GM12873 (cell line): ENCODE results near the gene AKR1B15.

Source experiments
- CTCF ChIP-seq: IDR thresholded peaks from 2 replicates; pipeline ENCODE4 v1.5.1; 2012; ENCODE audit warnings: low read depth, mild to moderate bottlenecking, moderate library complexity, low read length, control low read depth; ENCODE audit not compliant: insufficient read depth; ENCODE audit errors: missing control alignments

AKR1B15 gene

GRCh38 chr7:134534633-134535032 is 14.3 kb upstream of the AKR1B15 start:
- no peak for TF ChIP-seq CTCF

- TF ChIP-seq CTCF, result no peak
Observed at GRCh38 chr7:134535272-134535918, 13.5 kb upstream of the AKR1B15 start.

DNA sequence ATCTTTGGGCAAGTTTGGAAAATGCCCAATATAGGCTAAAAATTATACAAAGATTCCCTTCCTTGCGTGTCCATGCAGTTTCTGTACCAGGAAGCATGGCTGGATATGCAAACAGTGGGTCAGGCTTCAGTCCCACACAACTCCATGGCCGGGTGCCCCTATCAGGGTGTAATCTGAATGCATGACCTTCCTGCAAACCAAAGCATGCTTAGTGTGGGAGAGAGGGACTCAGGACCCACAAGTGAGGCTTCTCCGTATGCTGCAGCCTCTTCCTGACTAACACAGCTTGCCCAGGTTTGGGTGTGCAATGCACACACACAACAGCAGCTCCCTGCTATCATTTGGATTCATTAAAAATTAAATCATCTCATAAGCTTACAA is 13.0 kb upstream of the AKR1B15 start:
- no peak for TF ChIP-seq CTCF

GRCh38 chr7:134539380-134540004 is 9.4 kb upstream of the AKR1B15 start:
- TF ChIP-seq CTCF, result no peak

DNA sequence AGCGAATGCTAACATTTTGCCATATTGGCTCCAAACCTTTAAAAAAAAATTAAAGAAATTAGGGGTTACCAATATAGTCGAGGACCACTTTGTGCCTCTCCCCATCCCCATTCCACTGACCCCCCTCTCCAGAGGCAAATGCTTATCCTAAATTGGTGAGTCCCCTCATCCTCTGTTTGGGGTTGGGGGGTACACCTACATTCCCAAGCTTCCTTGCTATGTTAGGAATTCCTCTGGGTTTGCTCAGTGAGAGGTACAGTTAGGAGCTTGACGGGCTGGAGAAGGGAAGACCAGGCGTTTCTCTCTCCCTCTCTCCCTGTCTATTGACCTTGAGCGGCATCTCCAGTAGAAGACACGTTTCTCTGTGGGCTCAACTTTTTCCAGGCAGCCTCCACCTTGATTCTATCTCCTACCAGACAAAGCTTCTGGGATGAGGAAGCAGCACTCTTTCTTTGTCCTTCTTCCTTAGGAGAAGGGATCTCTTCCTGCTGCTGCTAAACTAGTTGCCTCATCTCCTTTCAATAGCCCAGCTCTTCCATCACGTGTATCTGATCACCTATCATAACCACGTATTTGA is 6.6 kb upstream of the AKR1B15 start:
- no peak for TF ChIP-seq CTCF

- TF ChIP-seq CTCF, result no peak
Observed at GRCh38 chr7:134545380-134545779, 3.5 kb upstream of the AKR1B15 start.

DNA sequence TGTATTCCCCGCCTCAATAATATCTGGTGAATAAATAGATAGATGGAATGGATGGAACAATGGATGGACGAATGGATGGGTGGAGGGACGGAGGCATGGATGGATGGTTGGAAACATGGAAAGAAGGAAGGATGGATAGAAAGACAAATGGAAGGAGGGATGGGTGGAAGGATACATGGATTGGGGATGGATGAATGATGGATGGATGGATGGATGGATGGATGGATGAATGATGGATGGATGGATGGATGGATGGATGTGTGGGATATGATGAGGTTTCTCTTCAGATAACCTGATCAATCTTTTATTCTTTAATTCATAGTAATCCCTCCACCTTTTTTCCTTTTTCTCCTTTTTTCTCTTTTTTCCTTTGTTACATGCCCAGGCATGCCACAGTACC is 3.0 kb upstream of the AKR1B15 start:
- TF ChIP-seq CTCF, result no peak
